SIG-M5 (cell line): ENCODE measurements around the gene DNAH8.

Experiments used
- DNase-seq: peaks from one replicate; lab custom pipeline; 2025; lab: John Stamatoyannopoulos, UW

The DNAH8 gene

GRCh38 chr6:39018103-39018502, 303.0 kb downstream of the DNAH8 start:
- no peak for DNase-seq

GRCh38 chr6:39020136-39020535, 305.0 kb downstream of the DNAH8 start:
- no peak for DNase-seq

- DNase-seq, result no peak
Measured at GRCh38 chr6:39021041-39021440, 305.9 kb downstream of the DNAH8 start.

GRCh38 chr6:39021779-39022178, 306.7 kb downstream of the DNAH8 start:
- DNase-seq, result no peak

GRCh38 chr6:39026175-39026574, 311.1 kb downstream of the DNAH8 start:
- no peak for DNase-seq

GRCh38 chr6:39029156-39030011, 314.3 kb downstream of the DNAH8 start:
- DNase-seq, result no peak

GRCh38 chr6:39035681-39036080, 320.6 kb downstream of the DNAH8 start:
- no peak for DNase-seq

GRCh38 chr6:39037082-39037508, 322.0 kb downstream of the DNAH8 start:
- DNase-seq, result no peak

GRCh38 chr6:39037707-39038106, 322.6 kb downstream of the DNAH8 start:
- DNase-seq, result no peak

- DNase-seq, result no peak
Measured at GRCh38 chr6:39040080-39040673, 325.1 kb downstream of the DNAH8 start.

GRCh38 chr6:39041072-39041471, 326.0 kb downstream of the DNAH8 start:
- DNase-seq, result no peak

GRCh38 chr6:39043776-39044175, 328.7 kb downstream of the DNAH8 start:
- no peak for DNase-seq

- no peak for DNase-seq
Measured at GRCh38 chr6:39044181-39044580, 329.1 kb downstream of the DNAH8 start.

GRCh38 chr6:39047434-39048327, 332.6 kb downstream of the DNAH8 start:
- DNase-seq, result no peak

GRCh38 chr6:39048481-39049399, 333.6 kb downstream of the DNAH8 start, which contains the start of gene GLP1R:
TSS of gene GLP1R (plus strand) at chr6:39048781. CDS start at chr6:39048841, 60 bp downstream.
- DNase-seq, result no peak

GRCh38 chr6:39049575-39050283, 334.6 kb downstream of the DNAH8 start:
- DNase-seq, result no peak

- DNase-seq, result no peak
Measured at GRCh38 chr6:39050453-39051112, 335.5 kb downstream of the DNAH8 start.

GRCh38 chr6:39051399-39052122, 336.4 kb downstream of the DNAH8 start:
- DNase-seq, result no peak

- DNase-seq, result no peak
Measured at GRCh38 chr6:39053016-39053624, 338.0 kb downstream of the DNAH8 start.
